BLaER1 (cell line): ENCODE results near the gene CDH13.

Experiments
- H3K27ac ChIP-seq: shearing (Covaris generic); formaldehyde crosslinking; 2 replicates; pipeline ENCODE4 v1.8.1; 2022
- H3K27me3 ChIP-seq: shearing (Covaris generic); formaldehyde crosslinking; 2 replicates; pipeline ENCODE4 v1.8.1; 2022
- H3K36me3 ChIP-seq: shearing (Covaris generic); formaldehyde crosslinking; 2 replicates; pipeline ENCODE4 v1.8.1; 2022
- H3K4me1 ChIP-seq: shearing (Covaris generic); formaldehyde crosslinking; 2 replicates; pipeline ENCODE4 v1.8.1; 2022
- H3K4me2 ChIP-seq: shearing (Covaris generic); formaldehyde crosslinking; 2 replicates; pipeline ENCODE4 v1.8.1; 2022
- H3K4me3 ChIP-seq: shearing (Covaris generic); formaldehyde crosslinking; 2 replicates; pipeline ENCODE4 v1.8.1; 2022
- H3K9ac ChIP-seq: shearing (Covaris generic); formaldehyde crosslinking; 2 replicates; pipeline ENCODE4 v1.8.1; 2022
- H3K9me3 ChIP-seq: shearing (Covaris generic); formaldehyde crosslinking; 2 replicates; pipeline ENCODE4 v1.8.1; 2022
- H4K20me1 ChIP-seq: shearing (Covaris generic); formaldehyde crosslinking; 2 replicates; pipeline ENCODE4 v1.8.1; 2022
- Cebpa-rat ChIP-seq: shearing (Covaris generic); IDR thresholded peaks from 2 replicates; pipeline ENCODE4 v1.8.1; 2022

Gene CDH13

GRCh38 chr16:83720981-83721380 is 1094.2 kb downstream of the CDH13 start:
- H3K36me3 ChIP-seq, result no peaks in the 10 kb centered on the region
- H3K27ac ChIP-seq, result no peak overlapping the region
- H3K27me3 ChIP-seq, result no peaks in the 10 kb centered on the region
- H3K9me3 ChIP-seq, result no peaks in the 10 kb centered on the region
- no peaks in the 10 kb centered on the region for H3K4me1 ChIP-seq
- no peaks in the 10 kb centered on the region for H4K20me1 ChIP-seq
- no peak overlapping the region for H3K4me3 ChIP-seq
- no peak overlapping the region for H3K4me2 ChIP-seq
- no peak for TF ChIP-seq Cebpa-rat
- no peak overlapping the region for H3K9ac ChIP-seq

- no peaks in the 10 kb centered on the region for H3K9me3 ChIP-seq
- no peak for TF ChIP-seq Cebpa-rat
- no peak overlapping the region for H3K27ac ChIP-seq
- no peak overlapping the region for H3K4me2 ChIP-seq
- H3K9ac ChIP-seq, result no peak overlapping the region
- H3K27me3 ChIP-seq, result no peaks in the 10 kb centered on the region
- H3K4me3 ChIP-seq, result no peak overlapping the region
- no peaks in the 10 kb centered on the region for H3K36me3 ChIP-seq
- no peaks in the 10 kb centered on the region for H4K20me1 ChIP-seq
- no peaks in the 10 kb centered on the region for H3K4me1 ChIP-seq
Observed at GRCh38 chr16:83721676-83722075, 1094.9 kb downstream of the CDH13 start.

GRCh38 chr16:83722456-83723183 is 1095.9 kb downstream of the CDH13 start:
- Histone ChIP-seq H3K4me2 (no peak overlapping the region), H4K20me1 (no peaks in the 10 kb centered on the region), H3K9ac (no peak overlapping the region), H3K36me3 (no peaks in the 10 kb centered on the region), H3K27me3 (no peaks in the 10 kb centered on the region), H3K4me1 (no peaks in the 10 kb centered on the region), H3K4me3 (no peak overlapping the region), H3K27ac (no peak overlapping the region), H3K9me3 (no peaks in the 10 kb centered on the region)
- no peak for TF ChIP-seq Cebpa-rat

- TF ChIP-seq Cebpa-rat, result no peak
- Histone ChIP-seq H3K9ac (no peak overlapping the region), H4K20me1 (no peaks in the 10 kb centered on the region), H3K27me3 (no peaks in the 10 kb centered on the region), H3K4me3 (no peak overlapping the region), H3K4me1 (no peaks in the 10 kb centered on the region), H3K4me2 (no peak overlapping the region), H3K36me3 (no peaks in the 10 kb centered on the region), H3K27ac (no peak overlapping the region), H3K9me3 (no peaks in the 10 kb centered on the region)
Observed at GRCh38 chr16:83723244-83723643, 1096.5 kb downstream of the CDH13 start.

- Histone ChIP-seq H3K4me2 (no peak overlapping the region), H3K27me3 (no peaks in the 10 kb centered on the region), H3K4me3 (no peak overlapping the region), H3K9ac (no peak overlapping the region), H4K20me1 (no peaks in the 10 kb centered on the region), H3K36me3 (no peaks in the 10 kb centered on the region), H3K27ac (no peak overlapping the region), H3K4me1 (no peaks in the 10 kb centered on the region), H3K9me3 (no peaks in the 10 kb centered on the region)
- TF ChIP-seq Cebpa-rat, result no peak
Observed at GRCh38 chr16:83723901-83724300, 1097.1 kb downstream of the CDH13 start.

GRCh38 chr16:83724585-83724984 is 1097.8 kb downstream of the CDH13 start:
- Histone ChIP-seq H4K20me1 (no peaks in the 10 kb centered on the region), H3K4me2 (no peak overlapping the region), H3K36me3 (no peaks in the 10 kb centered on the region), H3K9ac (no peak overlapping the region), H3K27ac (no peak overlapping the region), H3K9me3 (no peaks in the 10 kb centered on the region), H3K4me3 (no peak overlapping the region), H3K27me3 (no peaks in the 10 kb centered on the region), H3K4me1 (no peaks in the 10 kb centered on the region)
- no peak for TF ChIP-seq Cebpa-rat

- H3K27me3 ChIP-seq, result no peaks in the 10 kb centered on the region
- no peak for TF ChIP-seq Cebpa-rat
- no peaks in the 10 kb centered on the region for H3K9me3 ChIP-seq
- no peak overlapping the region for H3K9ac ChIP-seq
- H4K20me1 ChIP-seq, result no peaks in the 10 kb centered on the region
- H3K4me3 ChIP-seq, result no peak overlapping the region
- H3K27ac ChIP-seq, result no peak overlapping the region
- H3K4me1 ChIP-seq, result no peaks in the 10 kb centered on the region
- no peak overlapping the region for H3K4me2 ChIP-seq
- H3K36me3 ChIP-seq, result no peaks in the 10 kb centered on the region
Observed at GRCh38 chr16:83725313-83725712, 1098.5 kb downstream of the CDH13 start.

- Histone ChIP-seq H3K4me3 (no peak overlapping the region), H3K4me1 (no peaks in the 10 kb centered on the region), H3K9ac (no peak overlapping the region), H3K27ac (no peak overlapping the region), H3K9me3 (no peaks in the 10 kb centered on the region), H3K4me2 (no peak overlapping the region), H3K27me3 (no peaks in the 10 kb centered on the region), H3K36me3 (no peaks in the 10 kb centered on the region), H4K20me1 (no peaks in the 10 kb centered on the region)
- TF ChIP-seq Cebpa-rat, result no peak
Observed at GRCh38 chr16:83727018-83727417, 1100.2 kb downstream of the CDH13 start.

GRCh38 chr16:83727751-83728352 is 1101.1 kb downstream of the CDH13 start:
- Histone ChIP-seq H3K9me3 (peaks cover 3% of the 10 kb centered on the region; the same call in 1 of the 2 replicates), H3K27ac (no peak overlapping the region), H3K27me3 (no peaks in the 10 kb centered on the region), H3K4me2 (no peak overlapping the region), H4K20me1 (no peaks in the 10 kb centered on the region), H3K4me3 (no peak overlapping the region), H3K4me1 (no peaks in the 10 kb centered on the region), H3K36me3 (no peaks in the 10 kb centered on the region), H3K9ac (no peak overlapping the region)
- TF ChIP-seq Cebpa-rat, result no peak

GRCh38 chr16:83728492-83728891 is 1101.7 kb downstream of the CDH13 start:
- Histone ChIP-seq H3K9ac (no peak overlapping the region), H4K20me1 (no peaks in the 10 kb centered on the region), H3K4me1 (no peaks in the 10 kb centered on the region), H3K4me3 (no peak overlapping the region), H3K27me3 (no peaks in the 10 kb centered on the region), H3K27ac (no peak overlapping the region), H3K36me3 (no peaks in the 10 kb centered on the region), H3K4me2 (no peak overlapping the region), H3K9me3 (peaks cover 9% of the 10 kb centered on the region; the same call in 1 of the 2 replicates)
- TF ChIP-seq Cebpa-rat, result no peak
